Measurements from ENCODE around the gene PRKAG2.

DNA sequence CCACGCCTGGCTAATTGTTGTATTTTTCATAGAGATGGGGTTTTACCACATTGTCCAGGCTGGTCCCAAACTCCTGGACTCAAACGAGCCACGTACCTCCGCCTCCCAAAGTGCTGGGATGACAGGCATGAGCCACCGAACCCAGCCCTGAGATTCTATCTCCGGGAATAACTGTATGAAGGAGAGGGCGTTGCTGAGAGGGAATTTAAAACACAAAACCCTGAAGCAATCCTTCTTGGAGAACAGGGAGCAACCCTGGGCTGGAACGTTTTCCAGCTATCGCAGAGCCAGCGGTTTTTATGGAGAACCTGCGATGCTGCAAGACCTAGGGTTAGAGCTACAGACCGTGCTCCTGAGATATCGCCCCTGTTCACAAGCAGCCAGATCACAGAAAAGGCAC is 144.6 kb downstream of the PRKAG2 start:
- no peak for TF ChIP-seq POLR2A (IDR thresholded peaks at IDR 0.05; ENCODE audit: low read length)
- no peak for TF ChIP-seq GATA1 (IDR thresholded peaks at IDR 0.05; ENCODE audit: low read depth, low read length)
